T follicular helper cell (primary cell): ENCODE data around the gene FBXW5.
A peak's percentile ranks its signal among the peaks of the same experiment; 100 is the strongest.

Experiments used
- DNase-seq: peaks from one replicate; pipeline ENCODE4 v3.0.0-alpha.2; 2020; ENCODE audit warnings: low read depth
- total RNA-seq, 2 experiments: gene quantifications; one replicate each; lab custom pipeline; 2026; lab: John Stamatoyannopoulos, UW

The FBXW5 gene, protein sequence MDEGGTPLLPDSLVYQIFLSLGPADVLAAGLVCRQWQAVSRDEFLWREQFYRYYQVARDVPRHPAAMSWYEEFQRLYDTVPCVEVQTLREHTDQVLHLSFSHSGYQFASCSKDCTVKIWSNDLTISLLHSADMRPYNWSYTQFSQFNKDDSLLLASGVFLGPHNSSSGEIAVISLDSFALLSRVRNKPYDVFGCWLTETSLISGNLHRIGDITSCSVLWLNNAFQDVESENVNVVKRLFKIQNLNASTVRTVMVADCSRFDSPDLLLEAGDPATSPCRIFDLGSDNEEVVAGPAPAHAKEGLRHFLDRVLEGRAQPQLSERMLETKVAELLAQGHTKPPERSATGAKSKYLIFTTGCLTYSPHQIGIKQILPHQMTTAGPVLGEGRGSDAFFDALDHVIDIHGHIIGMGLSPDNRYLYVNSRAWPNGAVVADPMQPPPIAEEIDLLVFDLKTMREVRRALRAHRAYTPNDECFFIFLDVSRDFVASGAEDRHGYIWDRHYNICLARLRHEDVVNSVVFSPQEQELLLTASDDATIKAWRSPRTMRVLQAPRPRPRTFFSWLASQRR
- 91.5 to 195 reads per million in 2 experiments for total RNA-seq

DNA sequence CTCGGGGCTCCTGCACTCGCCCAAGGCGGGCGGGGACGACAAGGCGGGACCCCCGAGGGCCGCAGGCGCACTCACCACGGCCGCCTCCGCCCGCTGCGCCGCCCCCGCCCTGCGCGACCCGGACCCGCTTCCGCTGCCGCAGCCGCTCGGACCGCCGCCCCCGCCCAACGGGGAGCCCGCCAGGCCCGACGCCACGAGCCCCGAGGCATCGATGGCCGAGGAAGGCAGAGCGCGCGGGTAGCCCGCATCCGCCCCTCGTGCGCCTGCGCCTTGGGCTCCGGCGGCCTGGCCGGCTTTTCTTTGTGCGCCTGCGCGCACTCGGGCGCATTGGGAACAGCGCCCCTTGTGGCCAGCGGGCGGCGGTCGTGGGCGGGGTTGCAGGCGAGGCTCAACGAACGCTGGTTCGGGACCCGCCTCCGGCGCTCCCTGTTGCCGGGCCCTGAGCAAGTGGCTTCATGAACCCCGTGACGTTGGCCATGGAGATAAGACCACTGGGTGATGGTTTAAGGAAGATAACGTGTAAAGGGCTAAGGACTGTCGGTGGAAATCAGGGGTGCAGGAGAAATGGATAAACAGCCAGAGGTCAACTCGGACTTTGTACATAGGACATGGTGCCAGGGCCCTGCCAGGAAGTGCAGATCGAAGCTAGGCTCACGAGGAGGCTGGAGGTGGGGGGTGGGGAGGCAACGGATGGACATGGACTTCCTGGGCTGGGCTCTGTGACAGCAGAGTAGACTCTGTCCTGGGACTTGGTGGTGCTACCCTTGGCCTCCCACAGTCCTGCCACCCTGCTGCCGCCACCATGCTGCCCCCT lies at the start of gene FBXW5, which contains the start of gene C8G:
TSS of gene FBXW5 (minus strand) at position 220 of the 814 bp plus-strand sequence. CDS start 655 bp downstream, outside the sequence.
TSS of gene C8G (plus strand) at position 725 of the 814 bp plus-strand sequence. CDS start at position 803, 78 bp downstream.
- DNase-seq: peak; percentile 89

DNA sequence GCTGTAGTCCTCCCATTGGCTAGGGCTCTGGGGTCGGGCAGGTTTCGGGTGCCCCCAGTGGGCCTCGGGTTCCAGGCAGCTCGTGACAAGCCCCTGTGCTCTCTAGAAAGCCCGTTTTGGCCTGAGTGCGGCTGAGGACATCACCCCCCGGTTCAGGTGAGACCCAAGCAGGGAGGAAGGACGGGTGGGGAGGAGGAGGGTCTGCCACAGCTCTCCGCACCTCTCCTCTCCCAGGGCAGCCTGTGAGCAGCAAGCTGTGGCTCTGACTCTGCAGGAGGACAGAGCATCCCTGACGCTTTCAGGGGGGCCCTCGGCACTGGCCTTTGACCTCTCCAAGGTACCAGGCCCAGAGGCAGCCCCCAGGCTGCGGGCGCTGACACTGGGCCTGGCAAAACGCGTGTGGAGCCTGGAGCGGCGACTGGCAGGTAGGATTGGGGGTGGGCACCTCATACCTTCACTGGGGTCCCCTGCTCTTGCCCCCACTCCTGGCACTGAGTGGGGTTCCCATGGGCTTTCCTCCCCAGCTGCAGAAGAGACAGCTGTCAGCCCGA lies 48.4 kb upstream of the FBXW5 start:
- no peak for DNase-seq

DNA sequence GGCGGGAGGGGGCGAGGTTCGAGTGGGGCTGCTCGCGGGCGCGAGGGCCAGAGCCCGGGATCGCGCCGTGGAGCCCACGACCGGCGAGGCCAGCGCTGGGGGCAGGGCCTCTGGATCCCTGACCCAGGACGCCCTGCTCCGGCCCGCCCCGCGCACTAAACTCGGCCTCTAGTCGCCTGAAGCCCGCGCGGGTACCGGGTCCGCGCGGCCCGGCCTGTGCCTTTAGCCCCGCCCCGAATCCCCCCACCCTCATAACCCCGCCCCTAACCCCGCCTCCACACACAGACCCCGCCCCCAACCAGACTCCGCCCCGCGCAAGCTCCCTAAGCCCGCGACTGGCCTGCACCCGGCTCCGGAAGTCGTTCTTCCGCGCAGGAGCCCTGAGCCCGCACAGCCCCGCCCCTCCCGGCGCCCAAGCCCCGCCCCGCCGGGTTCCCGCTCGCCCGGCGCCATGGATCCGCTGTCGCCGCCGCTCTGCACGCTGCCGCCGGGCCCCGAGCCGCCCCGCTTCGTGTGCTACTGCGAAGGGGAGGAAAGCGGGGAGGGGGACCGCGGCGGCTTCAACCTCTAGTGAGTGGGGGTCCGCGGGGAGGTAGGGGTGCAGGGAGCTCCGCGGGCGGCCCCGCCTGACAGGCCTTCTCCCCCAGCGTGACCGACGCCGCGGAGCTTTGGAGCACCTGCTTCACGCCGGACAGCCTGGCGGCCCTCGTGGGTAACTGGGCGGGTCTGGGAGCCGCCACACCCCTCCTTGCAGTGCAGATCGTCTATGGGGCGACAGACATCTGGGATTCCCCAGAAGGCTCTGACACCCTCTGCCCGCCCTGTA lies 47.7 kb upstream of the FBXW5 start, which contains the start of gene PAXX:
TSS of gene PAXX (plus strand) at position 430 of the 826 bp plus-strand sequence. CDS start at position 452, 22 bp downstream.
- peak; percentile 90 for DNase-seq

DNA sequence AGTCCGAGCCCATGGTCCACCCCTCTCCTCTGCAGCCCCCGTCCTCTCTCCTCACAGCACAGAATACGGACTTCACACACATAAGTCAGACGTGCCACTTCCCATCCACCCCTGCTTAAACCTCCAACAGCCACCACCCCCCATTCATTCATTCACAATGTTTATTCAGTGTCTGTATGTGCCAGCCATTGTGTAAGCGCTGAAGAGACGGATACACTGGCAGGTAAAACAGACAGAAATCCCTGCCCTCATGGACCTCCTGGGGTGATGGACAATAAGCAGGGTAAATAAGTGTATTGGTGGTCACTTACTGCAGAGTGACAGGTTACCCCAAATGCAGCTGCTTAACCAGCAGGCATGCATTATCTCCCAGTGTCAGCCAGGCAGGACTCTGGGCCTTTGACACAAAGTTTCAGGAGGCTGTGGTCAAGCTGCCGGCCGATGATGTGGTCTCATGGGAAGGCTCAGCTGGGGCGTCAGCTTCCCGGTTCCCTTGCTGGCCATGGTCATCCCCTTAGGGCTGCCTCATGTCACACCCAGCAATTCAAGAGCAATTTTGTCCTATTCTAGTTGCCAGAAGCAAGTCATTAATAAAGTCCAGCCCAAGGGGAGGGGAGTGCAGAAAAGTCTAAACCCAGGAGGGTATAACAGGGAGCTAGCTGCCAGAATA lies 45.8 kb upstream of the FBXW5 start:
- DNase-seq: no peak

DNA sequence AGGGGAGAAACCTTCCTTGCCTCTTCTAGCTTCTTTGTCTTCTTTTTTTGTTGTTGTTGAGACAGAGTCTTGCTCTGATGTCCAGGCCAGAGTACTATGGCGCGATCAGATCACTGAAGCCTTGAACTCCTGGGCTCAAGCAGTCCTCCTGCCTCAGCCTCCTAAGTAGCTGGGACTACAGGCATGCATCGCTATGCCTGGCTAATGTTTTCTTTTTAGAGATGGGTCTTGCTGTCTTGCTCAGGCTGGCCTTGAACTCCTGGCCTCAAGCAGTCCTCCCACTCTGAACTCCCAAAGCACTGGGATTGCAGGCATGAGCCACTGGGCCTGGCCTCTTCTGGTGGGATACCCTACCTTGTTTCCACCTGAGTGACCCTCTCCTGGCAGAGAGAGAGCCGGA lies 44.3 kb upstream of the FBXW5 start:
- DNase-seq: no peak

DNA sequence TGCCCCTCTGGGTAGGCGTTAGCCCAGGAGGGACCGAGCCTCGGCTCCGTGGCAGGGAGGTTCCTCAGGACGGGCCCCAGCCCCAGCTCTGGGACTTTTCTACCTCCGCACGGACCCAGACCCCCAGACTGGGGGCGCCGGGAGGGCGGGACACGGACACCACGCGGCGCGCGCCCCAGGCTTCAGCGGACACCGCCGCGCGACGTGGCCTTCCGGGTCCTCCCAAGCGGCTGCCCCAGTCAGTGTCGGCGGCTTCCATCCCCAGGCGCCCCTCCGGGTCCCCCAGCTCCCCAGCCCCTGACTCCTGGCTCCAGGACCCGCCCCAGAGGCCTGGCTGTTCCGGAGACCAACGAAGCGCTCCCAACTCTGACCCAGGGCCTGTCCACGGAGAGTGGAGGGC lies 41.3 kb upstream of the FBXW5 start:
- DNase-seq: no peak

DNA sequence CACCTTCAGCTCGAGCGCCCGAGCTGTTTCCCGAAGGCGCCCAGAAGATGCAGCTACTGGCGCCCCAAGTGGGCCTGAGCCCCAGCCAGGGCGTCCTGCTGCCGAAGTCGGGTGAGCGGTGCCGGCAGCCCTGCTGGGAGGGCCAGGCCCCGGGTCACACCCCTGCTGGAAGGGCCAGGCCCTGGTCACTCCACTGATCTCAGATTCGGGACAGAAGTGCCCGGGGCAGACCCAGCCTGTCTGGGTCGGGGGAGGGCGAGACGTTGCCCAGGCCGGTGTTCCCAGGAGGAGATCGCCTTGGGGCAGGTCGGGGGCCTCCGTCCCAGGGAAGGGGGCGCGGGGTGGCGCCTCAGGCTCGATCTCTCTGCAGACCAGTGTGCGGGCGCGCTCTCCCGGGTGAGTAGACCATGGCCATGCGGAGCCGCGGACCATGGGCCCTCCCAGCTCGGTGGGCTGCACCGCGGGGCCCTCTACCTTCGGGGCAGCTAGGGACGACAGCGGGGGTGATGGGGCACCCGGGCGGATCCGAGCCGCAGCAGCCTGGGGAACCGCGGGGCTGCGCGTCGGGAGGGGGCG lies 40.6 kb upstream of the FBXW5 start:
- no peak for DNase-seq

DNA sequence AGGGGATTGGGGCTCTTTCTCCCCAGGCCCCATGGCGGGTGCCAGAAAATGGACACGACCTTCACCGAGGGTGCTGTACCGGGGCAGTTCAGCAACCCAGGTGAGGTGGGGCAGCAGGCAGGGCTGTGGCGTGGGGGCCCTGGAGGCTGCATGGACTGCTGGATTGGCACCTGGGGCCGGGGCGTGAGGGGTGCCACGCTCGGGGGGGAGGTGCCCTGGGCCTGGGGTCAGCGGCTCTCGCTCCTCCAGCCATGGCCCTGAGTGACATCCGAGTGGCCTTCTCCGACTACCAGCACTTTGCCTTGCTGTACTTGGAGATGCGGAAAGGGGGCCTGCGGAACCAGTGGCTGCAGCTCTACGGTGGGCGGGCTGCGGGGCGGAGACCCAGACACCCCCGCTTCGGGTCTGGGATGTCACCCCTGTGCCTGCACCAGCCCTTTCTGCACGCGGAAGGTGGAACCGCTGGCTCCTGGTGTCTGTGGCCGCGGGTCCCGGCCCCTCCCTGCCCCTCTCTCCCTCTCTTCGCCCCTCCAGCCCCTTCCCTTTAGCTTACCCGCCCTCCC lies 40.0 kb upstream of the FBXW5 start:
- DNase-seq: no peak

DNA sequence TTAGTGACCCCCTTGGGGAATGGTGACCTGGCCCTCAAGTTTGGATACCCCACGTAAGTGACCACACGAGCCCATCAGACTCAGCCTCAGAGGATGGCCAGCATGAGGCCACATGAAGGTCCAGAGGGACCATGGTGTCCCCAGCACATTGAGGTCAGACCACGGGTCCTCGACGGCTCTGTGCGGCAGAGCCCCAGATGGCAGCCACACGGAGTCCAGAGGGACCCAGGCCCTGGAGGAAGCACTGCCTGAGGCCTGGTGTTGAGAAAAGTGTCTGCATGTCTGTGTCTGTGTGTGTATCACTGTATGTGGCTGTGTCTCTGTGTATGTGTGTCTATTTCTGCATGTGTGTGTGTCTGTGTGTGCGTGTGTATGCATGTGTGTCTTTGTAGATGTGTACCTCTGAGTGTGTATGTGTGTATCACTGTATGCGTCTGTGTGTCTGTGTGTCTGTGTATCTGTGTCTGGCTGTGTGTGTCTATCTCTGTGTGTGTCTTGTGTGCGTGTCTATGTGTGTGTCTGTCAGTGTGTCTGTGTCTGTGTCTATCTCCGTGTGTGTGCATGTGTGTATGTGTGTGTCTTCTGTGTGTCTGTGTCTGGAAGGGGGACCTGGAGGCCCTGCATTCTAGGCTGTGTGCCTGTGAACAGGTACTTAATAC lies 39.2 kb upstream of the FBXW5 start:
- DNase-seq: no peak

DNA sequence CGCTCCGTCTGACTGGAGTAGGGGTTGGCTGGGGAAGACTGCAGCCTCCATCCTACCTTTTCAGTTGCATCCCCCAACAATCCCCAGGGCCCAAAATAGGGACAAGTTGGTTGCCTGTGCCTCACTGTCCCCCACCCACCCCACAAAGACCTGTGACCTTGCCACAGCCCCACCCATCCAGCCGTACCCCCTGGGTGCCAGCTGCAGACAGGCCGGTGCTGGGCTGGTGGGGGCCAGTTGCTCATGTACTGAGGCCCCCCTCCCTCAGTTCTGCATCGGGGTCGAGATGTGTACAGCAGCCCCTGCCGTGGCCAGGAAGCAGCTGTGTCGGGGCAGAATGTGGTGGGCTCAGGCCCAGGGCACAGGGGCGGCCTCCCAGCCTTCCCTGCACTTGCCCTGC lies 38.6 kb upstream of the FBXW5 start:
- DNase-seq: no peak

DNA sequence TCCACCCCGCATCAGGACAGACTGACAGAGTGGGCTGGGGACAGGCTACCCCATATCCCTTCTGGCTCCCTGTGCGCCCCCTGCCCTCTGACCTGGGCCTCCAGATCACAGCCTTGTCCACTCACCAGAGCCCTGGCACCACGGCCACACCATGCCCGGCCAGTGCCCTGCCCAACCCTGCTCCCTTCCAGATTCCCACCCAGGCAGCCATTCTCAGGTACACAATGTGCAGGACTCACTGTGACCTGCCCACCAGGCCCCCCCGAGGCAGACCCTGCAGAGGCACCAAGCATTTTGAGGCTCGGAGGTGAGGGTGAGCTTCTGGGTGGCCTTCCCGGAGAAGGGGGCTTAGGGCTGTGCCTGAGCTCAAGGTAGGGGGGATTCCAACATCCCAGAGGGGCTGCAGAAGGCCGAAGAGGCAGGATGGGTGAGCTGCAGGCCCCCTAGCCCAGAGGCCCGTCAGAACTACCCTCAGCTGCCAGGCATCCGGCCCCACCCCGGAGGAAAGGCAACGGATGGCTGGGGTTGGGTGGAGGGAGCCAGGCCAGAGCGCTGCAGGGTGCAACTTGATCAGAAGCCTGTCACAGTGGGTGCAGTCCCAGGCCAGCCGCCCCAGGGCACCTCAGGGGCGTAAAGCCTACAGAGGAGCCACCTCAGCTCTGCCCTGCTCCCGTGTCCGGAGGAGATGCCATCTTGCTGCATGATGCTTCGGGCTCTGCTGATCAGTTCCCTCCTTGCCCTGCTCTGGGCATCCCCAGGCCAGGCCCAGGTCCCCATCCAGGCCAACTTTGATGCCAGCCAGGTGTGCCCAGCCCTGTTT lies 37.9 kb upstream of the FBXW5 start, which contains the start of gene LCNL1:
TSS of gene LCNL1 (plus strand) at position 762 of the 820 bp plus-strand sequence. CDS start 594 bp downstream, outside the sequence.
- no peak for DNase-seq

DNA sequence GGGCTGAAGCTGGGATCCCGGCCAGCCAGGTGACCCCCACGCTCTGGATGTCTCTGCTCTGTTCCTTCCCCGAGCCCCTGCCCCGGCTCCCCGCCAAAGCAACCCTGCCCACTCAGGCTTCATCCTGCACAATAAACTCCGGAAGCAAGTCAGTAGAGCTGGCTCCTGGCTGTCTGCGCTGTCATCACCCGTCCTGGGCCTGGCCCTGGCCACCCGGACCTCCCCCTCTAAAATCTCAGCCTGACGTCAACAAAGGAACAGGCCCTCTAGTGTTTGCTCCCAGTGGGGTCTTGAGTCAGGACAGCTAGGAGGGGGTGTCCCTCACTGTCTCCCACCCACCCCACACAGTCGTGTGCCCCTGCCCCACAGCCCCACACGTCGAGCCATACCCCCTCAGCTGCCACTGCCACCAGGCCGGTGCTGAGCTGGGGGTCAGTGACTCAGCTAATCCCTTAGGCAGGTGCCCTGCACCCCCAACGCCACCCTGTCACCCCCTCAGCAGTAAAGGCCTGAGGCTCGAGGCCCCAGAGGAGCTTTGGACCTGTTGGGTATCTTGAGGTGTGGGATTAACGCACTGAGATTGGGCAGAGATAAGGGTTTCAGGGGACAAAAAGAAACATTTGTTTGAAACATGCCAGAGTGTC lies 37.2 kb upstream of the FBXW5 start:
- DNase-seq: no peak

DNA sequence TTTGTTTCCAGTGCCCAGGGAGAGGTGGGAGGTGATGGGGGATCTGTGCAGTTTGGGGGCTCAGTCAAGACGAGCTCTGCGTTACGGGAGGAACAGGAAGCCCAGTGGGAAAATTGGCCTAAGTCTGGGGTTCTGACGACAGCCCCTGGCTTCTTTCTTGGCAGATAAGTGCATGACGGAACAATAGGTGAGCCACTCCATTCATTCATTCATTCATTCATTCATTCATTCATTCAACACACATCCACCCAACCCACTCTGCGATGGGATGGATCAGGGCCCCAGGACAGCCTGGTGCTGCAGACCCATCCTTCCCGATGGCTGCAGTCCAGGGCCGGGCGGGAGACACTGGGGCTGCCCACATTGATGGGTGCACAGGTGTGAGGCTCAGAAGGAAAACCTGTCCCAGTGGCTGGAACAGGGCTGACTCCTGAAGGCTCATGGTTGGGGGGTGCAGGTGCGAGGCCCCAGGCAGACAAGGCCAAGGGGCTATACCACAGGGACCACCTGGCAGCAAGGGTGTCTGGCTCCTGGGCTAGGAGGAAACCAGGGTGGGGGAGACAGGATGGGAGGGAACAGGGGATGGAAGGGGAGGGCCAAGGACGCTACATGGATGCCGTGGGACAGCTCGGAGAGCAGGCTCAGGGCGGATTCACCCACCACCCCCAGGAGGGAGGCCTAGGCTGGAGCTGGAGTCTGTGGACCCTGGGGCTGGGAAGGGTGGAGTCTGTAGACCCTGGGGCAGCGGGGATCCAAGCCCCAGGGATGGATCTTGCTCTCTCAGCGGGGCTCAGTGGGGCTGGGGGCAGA lies 36.3 kb upstream of the FBXW5 start:
- no peak for DNase-seq

DNA sequence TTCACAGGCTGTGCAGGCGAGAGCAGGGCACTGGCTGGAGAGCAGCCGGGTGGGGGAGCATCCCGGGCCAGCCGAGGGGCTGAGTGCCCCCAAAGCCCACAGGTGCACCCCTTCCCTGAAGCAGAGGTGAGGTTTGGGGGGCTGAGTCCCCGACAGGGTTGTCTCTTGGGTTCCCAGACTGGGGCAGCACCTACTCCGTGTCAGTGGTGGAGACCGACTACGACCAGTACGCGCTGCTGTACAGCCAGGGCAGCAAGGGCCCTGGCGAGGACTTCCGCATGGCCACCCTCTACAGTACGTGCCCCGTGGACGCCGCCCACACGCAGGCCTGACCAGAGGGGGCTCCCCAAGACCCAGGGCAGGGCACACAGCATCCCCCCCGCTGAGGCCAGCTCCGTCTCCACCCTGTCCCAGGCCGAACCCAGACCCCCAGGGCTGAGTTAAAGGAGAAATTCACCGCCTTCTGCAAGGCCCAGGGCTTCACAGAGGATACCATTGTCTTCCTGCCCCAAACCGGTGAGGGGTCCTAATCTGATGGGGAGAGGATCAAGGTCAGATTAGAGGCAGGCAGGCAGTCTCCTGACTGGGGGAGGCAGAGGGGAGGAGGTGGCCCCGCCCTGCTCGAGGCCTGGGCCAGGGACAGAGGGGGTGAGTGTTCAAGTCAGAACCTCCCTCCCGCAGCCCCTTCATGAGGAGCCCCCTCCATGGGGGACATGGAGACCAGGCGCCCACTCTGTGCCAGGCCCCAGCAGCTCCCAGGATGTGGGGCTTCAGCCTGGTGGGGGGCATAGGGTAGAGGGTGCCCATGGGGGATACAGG lies 35.4 kb upstream of the FBXW5 start:
- no peak for DNase-seq

DNA sequence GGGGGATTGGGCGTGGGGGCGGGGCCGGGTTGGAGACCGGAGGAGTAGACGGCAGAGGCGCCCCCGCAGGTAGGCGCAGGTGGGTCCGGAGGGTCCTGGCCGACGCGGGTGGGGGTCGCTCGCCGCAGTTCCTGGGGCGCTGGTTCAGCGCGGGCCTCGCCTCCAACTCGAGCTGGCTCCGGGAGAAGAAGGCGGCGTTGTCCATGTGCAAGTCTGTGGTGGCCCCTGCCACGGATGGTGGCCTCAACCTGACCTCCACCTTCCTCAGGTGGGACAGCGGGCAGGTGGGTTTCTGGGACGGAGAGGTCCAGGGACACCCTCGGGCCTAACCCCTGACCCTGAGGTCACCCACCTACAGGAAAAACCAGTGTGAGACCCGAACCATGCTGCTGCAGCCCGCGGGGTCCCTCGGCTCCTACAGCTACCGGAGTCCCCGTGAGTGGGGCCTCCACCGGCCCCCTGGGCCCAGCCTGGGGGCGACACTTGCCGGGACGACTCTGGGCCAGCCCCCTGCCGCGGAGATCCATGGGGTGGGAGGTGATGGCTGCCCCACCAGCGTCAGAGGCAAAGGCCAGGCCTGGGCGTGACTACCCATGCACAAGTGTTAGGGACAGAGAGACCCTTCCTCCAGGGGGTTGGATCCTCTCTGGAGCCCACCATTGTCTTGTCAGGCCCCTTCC lies 34.5 kb upstream of the FBXW5 start:
- DNase-seq: no peak
